ENCODE results near the gene SLC4A7.
"Not testable (repeated sequence)": the region's sequence is repeated elsewhere in the genome, so short reads cannot be mapped to it uniquely, and the experiment has no call there.

The SLC4A7 gene

DNA sequence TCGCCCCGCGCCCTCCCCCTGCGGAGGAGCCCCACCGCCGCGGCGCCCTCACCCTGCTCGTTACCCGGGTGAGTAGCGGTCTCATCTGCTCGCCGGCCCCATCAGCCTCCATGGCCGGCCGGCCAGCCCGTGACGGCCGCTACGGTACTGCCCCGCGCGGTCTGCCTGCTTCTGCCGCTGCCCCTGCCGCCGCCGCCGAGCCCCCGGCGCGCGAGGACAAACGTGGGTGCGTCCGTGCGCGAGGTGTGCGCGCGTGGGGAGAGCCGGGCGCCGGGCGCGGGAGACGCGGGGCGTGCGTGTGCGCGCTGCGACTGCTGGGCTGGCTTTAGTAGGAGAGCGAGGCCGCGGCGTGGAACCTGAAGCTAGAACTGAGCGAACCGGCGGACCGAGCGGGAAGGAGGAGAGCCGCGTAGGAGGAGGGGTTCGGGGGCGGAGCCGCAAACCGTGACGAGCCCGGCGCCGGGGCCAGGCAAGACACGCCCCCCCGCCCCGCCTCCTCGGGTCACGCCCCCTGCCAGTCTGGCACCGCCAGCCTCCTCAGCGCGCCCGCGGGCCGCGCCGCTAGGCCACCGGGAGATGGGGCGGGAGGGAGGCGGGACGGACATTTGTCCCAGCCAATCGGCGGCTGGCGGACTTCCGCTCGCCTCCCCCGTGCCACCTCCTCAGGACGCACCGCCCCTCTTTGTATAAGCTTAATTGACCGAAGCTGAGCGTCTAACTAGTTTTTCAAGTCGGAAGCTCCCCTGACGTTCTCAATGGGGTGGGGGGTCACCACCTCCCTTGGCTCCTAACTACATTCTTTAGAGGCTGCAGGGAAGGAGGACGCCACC is at the start of gene SLC4A7:
Gene SLC4A7 (minus strand): TSS at position 370 of the 830 bp plus-strand sequence. CDS start 258 bp downstream, at position 112.
- peak; percentile 99 for DNase-seq

DNA sequence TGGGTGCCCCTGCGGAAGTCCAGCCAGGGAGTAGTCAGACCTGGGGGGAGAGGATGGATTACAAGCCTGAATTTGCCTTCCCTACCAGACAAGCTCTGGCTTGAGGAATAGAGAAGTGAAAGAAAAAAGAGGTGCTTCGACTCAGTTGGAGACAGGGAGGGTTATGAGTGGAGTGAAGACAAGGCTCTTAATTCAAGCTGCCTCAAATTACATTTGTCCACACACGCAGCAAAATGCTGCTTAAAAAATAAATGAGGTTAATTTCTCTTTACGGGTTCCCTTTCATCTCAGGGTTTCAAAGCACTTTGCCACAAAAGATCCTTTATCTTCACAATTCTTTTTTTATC is 49.0 kb upstream of the SLC4A7 start:
- DNase-seq, result no peak

DNA sequence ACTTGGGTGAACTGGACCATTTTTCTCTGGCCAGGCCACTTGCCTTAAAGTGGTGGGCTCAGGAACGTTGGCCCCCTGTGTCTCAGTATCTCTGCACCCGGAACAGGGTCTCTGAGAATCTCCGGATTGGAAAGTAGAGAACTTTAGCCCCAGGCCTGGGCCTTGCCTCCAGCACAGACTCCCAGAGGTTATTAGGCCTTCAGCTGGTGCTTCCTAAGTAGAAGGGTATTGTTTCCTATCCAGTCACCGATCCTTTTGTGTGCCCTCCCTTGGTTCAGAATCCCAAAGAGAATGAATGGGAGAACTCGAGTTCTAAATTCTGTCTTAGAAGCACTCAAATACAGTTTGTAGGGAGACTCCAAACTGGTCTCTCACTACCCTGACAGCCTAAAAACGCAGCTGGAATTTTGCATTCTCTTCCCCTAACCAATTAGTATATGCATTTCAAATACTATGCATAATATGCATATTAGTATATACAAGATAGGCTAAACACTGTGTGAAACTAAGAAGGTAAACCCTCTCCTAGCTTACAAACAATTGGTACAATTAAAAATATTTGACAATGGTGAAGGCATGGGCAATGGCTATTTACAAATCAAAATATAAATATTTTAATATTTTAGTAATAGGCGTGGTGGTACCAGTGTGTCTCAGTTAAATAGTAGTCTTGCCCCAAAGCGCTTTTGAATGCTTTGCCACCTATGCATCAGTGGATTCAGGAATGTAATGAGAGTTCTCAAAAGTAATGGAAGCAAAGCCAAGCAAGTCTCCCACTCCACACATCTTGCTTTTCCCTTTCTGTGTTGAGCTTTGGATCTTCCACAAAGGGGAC is 48.5 kb upstream of the SLC4A7 start:
- no peak for DNase-seq

DNA sequence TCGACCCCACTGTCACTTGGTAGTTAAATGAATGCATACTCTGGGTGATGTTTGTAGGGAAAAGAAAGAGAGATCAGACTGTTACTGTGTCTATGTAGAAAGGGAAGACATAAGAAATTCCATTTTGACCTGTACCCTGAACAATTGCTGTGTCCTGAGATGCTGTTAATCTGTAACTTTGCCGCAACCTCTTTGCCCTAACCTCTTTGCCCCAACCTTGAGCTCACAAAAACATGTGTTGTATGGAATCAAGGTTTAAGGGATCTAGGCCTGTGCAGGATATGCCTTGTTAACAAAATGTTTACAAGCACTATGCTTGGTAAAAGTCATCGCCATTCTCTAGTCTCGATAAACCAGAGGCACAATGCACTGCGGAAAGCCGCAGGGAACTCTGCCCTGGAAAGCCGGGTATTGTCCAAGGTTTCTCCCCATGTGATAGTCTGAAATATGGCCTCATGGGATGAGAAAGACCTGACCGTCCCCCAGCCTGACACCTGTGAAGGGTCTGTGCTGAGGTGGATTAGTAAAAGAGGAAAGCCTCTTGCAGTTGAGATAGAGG is 47.1 kb upstream of the SLC4A7 start:
- not testable (repeated sequence) for DNase-seq

DNA sequence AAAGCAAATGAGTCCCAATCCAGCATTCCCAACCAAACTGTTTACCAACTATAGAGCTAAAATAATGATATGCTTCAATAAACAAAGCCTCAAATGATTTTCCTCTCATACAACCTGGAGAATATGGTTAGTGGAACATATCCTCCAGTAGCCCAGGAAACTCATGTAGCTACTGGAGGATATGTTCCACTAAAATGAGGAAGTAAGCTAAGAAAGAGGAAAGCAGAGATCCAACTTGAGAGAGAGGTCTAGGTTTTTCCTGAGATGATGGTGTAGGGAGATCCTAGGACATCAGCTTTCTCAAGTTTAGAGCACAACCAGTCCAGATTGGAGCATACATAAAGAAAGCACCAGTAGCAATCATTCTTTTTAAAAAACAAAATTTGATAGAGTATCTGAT is 44.6 kb upstream of the SLC4A7 start:
- DNase-seq, result no peak

DNA sequence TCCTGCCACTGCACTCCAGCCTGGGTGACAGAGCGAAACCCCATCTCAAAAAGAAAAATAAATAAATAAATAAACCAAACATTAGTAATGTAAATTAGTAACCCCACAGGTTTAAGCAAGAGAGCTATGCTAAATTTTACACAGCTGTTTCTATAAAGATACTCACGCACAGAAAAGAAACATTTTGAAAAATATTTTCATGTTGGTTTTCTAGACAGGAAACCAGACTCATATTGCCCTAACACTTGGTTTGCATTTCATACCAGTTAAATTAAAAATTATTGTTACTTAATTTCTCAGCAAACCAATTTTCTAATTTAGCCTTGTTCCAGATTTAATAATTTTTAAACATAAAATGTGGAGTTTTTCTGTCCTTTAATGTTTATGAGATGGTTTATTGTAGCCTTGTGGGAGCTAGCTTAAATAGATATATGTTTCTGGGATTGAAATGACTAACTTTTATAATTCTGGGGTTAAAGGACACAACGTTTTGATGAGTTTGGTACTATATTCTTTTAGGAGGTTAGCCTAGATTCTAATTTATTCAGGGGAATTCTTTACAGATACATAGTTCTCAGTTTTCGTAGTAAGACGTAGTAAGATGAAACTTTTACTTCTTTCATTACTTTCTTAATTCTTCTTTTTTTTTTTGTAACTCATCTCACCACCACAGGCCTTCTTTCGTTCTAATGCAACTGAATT is 42.6 kb upstream of the SLC4A7 start:
- DNase-seq, result no peak

DNA sequence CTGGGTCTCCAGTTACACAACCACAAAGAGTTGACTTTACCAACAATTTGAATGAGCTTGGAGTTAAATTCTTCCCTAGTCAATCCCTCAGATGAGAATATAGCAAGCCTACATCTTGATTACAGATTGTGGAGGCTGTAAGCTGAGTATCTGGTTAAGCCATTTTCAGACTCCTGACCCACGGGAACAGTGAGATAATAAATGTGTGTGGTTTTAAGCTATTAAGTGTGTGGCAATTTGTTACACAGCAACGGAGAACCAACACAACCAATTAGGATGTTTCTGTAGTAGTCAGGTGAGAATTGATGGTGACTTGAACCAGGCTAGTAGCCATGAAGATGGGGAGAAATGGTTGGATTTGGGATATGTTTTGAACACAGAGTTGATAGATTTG is 37.7 kb upstream of the SLC4A7 start:
- DNase-seq, result no peak

DNA sequence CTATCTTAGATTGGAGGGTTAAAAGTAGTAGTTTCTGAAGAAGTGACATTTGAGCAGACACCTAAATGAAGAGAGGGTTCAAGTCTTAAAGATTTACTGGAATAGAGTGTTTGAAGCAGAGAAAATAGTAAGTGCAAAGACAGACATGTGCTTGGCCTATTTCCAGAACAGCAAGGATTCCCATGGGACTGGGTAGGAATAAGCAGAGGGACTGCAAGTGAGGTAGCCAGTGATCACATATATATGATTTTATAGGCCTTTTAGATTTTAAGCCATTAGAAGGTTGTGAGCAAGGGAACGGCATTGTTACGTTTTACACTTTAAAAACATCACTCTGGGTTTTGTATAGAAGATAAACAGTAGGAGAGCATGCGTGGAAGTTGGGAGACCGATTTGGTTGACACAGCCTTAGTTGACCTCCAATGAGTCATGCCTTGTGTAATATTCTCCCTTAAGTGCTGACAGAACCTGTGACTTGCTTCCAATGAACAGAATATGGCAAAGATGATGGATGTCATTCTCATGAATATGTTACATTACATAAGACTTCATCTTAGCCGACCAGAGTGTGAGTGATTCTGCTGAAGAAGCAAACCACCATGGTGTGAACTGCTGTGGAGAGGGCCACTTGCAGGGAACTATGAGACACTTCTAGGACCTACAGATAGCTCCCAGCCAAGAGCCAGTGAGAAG is 37.1 kb upstream of the SLC4A7 start:
- no peak for DNase-seq

DNA sequence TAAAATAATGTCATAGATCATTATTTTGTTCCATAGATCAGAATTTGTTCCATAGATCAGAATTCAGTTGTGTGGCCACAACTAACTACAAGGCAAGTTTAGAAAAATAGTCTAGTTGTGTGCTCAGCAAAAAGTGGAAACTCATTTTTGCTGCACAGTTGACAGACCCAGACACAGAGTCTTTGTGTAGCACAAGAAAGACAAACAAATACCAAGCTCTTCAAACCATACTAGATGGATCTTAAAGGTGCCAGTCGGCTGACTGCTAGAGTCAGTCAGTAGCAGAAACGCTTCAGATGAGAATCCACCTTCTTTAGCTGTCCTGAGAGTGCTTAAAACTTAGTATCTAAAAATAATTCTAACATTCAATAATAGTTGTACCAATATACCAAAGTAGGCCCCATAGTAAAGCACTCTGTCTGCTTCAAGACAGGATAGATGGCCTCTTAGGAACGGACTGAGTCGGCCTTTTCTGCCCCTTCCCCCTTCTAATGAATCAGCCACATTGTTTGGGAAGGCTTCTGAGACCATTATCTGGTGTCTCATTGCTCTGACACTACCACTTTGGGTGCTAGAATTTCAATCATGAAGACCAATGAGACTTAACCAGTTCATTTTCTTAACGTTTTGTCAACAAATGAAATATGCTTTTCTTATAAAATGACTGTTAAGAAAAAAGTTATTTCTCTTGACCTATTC is 27.7 kb upstream of the SLC4A7 start:
- DNase-seq, result no peak

DNA sequence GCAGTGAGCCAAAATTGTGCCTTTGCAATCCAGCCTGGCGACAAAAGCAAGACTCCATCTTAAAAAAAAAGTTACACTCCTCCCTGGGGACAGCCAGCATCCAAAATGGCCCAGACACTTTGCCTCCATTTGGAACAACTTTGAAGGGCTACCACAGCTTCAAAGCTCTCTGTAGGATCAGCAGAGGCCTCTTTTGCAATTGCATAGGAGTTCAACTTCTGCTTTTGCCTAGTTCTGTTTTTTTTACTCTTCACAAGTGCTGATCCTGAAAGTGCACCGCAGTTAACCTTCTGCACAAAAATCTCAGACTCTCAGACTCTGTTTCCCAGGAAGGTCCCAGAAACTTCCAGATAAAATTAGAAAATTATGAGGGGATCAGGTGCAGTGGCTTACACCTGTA is 25.2 kb upstream of the SLC4A7 start:
- DNase-seq, result no peak

DNA sequence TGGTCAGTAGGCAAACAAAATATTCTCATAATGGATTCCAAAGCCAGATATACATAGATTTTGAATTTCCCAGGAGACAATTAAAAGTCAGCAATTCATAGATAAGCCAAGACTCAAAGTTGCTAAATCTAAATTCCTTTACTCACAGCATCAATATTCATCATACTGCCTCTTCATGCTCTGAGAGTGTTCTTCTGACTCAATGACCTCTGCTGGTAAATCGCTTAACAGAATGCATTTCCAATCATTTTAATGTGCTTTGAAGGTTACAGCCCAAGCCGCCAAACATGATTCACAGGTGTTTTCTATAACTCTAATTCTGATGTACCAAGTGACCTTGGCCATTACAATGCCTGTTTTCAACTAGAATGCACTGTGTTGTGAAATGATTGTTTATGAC is 24.2 kb upstream of the SLC4A7 start:
- DNase-seq, result no peak

DNA sequence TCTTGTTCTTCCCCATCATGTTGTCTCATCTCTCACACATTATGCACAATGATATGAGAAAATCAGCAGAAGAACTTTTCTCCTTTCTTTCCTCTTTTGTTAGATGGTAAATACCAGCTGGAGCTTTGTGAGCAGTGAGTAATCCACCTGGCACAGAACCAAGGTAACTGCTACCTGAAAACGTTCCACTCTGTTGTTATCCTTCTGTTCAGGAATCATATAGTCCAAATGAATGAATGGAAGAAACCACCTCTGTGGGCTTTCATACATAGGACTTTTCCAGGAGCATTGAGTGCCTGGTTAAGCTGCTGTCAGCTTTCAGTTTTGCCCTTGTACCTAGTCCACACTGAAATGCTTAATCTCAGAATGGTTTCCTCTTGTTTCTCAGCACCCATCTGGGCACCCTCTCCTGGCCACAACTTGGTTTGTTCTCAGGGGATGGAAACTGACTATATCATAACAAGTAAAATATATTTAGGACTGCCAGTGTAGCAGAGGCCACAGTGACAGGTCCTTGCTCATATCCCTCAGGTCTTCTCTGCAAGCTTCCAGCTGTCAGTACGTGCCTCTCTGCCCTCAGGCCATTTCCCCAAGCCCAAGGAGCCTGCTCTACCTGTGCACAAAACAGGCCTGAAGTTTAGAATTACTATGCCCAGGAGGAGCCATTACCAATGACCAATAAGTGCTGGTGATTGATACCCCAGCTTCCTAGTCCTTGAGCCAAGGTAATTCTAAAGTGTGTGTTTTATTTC is 23.5 kb upstream of the SLC4A7 start:
- no peak for DNase-seq

DNA sequence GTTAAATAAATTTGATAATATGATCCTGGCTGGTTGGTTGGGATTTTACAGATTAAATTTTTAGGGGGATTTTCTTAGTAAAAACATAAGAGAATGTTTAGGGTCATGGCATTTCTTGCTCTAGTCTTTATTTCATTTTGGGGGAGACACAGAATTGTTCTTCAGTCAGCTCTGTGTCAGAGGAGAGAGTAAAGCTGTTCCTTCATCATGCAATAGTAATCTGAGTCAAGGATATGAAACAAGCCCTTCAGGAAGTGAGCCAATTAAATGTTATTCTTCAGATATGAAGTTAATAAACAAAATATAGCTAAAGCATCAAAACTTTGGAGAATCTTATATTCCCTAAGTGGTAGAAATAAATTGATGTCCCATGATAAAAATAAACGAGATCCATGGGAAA is 22.9 kb upstream of the SLC4A7 start:
- DNase-seq, result no peak

DNA sequence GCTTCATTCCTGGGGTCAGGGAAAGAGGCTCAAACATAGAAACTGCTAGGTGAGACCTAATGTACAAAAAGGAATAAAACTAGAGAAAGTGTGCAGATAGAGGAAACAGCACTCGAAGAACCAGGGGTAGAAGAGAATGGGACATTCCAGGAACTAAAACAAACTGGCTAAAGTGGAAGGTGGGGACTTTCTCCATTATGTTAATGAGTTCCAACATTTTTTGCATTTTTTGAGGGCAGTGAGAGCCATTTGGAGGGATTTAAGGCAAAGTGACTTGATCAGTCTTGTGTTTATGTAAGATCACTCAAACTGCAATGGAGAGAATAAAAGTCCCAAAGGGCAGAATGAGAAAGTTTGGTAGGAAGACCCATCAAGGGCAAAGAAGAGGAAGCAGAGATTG is 20.6 kb upstream of the SLC4A7 start:
- DNase-seq, result no peak

DNA sequence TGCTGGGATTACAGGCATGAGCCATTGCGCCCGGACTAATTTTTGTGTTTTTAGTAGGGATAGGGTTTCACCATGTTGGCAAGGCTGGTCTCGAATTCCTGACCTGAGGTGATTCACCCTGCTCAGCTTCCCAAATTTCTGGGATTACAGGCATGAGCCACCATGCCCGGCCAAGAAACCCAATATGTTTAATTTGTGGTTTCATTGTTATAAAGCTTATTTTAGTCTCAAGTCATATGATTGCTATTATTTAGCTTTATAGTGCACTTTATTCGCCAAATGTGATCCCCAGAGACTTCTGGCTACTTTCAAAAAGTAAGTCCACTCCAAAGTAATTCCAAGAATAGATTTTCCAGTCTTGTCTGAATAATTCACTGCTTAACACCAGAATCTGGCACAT is 19.3 kb upstream of the SLC4A7 start:
- no peak for DNase-seq

DNA sequence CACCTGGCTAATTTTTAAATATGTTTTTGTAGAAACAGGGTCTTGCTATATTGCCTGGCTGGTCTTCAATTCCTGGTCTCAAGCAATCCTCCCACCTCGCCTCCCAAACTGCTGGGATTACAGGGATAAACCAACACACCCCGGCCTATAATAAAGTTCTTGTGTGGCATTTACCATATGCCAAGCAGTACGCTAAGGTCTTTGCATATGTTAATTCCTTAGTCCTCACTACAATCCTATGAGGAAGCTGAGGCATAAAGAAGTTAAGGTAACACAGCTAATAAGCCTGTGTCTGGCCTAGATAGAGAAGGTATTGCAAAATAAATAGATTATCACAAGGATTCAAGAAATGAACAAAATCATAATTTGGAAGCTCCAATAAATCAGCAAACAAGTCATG is 17.6 kb upstream of the SLC4A7 start:
- no peak for DNase-seq

DNA sequence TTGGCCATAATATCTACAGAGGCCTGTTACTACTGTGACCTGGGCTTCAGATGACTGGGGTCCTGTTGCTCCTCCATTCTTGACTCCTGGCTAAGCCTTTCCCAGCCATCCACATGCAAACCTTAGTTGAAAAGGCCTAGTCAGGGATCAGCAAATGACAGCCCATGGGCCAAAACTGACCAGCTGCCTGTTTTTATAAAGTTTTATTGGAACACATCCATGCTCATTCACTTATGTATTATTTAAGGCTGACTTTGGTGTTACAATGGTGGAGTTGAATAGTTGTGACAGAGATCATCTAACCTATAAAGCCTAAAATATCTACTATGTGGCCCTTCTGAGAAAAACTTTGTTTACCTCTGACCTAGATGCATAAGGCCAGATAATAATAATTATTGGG is 16.8 kb upstream of the SLC4A7 start:
- no peak for DNase-seq

DNA sequence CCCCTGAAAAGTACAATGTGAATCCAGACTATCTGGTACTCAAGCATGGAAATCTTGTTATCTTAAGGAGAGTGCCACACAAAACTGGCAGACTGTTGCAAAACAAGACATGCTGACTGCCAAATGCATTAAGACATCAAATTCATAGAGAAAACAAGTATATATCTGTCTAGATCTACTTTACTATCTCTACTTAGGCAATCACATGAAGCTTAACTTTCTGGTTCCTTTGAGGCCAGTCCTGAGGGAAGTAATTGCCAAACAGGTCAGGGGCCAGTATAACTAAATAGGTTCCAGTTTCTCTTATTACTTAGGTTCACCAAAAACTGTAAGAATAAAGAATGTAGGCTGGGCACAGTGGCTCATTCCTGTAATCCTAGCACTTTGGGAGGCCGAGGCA is 15.9 kb upstream of the SLC4A7 start:
- DNase-seq, result no peak

DNA sequence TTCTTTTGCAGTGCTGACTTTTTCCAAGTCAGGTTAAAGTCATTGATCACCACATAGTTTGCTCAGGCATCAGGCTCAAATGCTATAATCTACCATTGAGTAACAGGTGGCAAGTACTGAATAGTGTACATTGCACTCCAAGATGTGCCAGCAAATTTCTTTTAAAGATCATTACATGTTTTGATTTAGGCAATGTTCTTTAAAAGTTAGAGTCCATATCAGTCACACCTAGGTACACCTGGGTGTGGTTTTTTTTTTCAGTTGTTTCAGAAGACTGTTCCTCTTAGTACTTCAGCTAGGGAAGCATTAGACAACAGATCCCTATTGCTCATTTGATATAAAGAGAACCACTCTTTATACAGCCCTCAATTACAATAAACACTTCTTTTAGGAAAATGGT is 10.6 kb upstream of the SLC4A7 start:
- DNase-seq, result no peak

DNA sequence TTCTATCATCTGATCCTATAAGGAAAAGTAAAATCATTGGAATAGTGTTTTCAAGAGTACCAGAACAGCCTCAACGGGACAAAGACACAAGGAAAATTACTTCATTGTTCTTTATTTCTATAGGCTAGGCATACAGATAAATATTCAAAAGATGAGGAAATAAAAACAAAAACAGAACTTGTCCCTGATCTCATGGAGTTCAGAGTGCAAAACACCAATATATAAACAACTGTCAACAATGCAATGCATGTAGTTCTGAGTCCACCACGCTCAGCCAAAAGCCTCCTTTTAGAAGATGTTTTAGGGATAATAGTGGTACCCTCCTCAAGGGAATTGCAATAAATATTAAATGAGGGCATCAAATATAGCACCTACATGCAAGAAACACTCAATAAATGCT is 4.6 kb upstream of the SLC4A7 start:
- DNase-seq, result no peak

DNA sequence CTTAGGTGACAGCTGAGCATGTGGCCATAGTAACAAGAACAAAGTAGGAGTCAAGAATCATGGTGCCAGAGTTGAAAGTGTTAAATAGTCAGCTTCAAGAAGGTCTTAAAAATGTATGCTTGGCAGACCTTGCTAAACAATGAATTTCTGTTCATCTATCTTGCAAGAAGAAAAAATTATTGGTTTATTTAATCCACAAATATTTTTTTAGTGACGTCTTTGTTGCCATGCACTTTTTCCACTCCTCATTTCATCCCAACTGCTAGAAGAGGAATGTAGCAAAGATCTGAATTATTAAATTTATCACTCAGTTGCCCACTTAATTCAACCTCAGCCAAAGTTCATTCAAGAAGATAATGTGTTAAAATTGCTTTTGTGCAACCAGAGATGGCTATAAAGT is 3.2 kb upstream of the SLC4A7 start:
- no peak for DNase-seq
